HEK293T (cell line): ENCODE data around the gene PCDHGA6.
"Not testable (repeated sequence)": the region's sequence is repeated elsewhere in the genome, so short reads cannot be mapped to it uniquely, and the experiment has no call there.

Experiments used
- CTCF ChIA-PET: fragments of 350-600 bp; formaldehyde crosslinking; extraction: SDS; loops from one replicate; lab custom pipeline; 2021; ENCODE audit warnings: antibody characterized with exemption, inconsistent platforms; lab: Yijun Ruan, JAX
- POLR2A ChIA-PET: fragments of 350-600 bp; formaldehyde crosslinking; extraction: SDS; loops from one replicate; lab custom pipeline; 2020; ENCODE audit warnings: antibody characterized with exemption, inconsistent platforms; lab: Yijun Ruan, JAX
- DNase-seq: peaks from one replicate; pipeline ENCODE4 v3.0.0; 2012; ENCODE audit warnings: mixed read lengths; ENCODE audit errors: extremely low spot score
- ARNT ChIP-seq: fragments of 450-650 bp; IDR thresholded peaks from 2 replicates; pipeline ENCODE4 v1.6.1; 2017; ENCODE audit warnings: mild to moderate bottlenecking
- BHLHE40 ChIP-seq: fragments of 450-650 bp; IDR thresholded peaks from 2 replicates; pipeline ENCODE4 v1.6.1; 2016; ENCODE audit warnings: mild to moderate bottlenecking, moderate library complexity, borderline replicate concordance
- CTBP1 ChIP-seq: fragments of 450-650 bp; IDR thresholded peaks from 2 replicates; pipeline ENCODE4 v1.6.1; 2016; ENCODE audit warnings: borderline replicate concordance
- ELF4 ChIP-seq: fragments of 450-650 bp; IDR thresholded peaks from 2 replicates; pipeline ENCODE4 v1.6.1; 2017; ENCODE audit warnings: antibody characterized with exemption
- FOXA1 ChIP-seq: fragments of 450-650 bp; IDR thresholded peaks from 2 replicates; pipeline ENCODE4 v1.6.1; 2016; ENCODE audit warnings: mild to moderate bottlenecking
- FOXK2 ChIP-seq: fragments of 450-650 bp; IDR thresholded peaks from 2 replicates; pipeline ENCODE4 v1.6.1; 2016; ENCODE audit warnings: mild to moderate bottlenecking
- FOXM1 ChIP-seq: fragments of 450-650 bp; IDR thresholded peaks from 2 replicates; pipeline ENCODE4 v1.6.1; 2017; ENCODE audit warnings: mild to moderate bottlenecking, borderline replicate concordance
- HDGF ChIP-seq: fragments of 450-650 bp; IDR thresholded peaks from 2 replicates; pipeline ENCODE4 v1.6.1; 2017; ENCODE audit warnings: antibody characterized with exemption, borderline replicate concordance
- L3MBTL2 ChIP-seq: fragments of 450-650 bp; conservative IDR thresholded peaks from 2 replicates; pipeline ENCODE4 v1.6.1; 2016; ENCODE audit warnings: mild to moderate bottlenecking
- LEF1 ChIP-seq: fragments of 450-650 bp; IDR thresholded peaks from 2 replicates; pipeline ENCODE4 v1.6.1; 2017; ENCODE audit warnings: mild to moderate bottlenecking, borderline replicate concordance
- NFRKB ChIP-seq: fragments of 450-650 bp; IDR thresholded peaks from 2 replicates; pipeline ENCODE4 v1.6.1; 2016; ENCODE audit warnings: mild to moderate bottlenecking, moderate library complexity
- PKNOX1 ChIP-seq: fragments of 450-650 bp; IDR thresholded peaks from 2 replicates; pipeline ENCODE4 v1.6.1; 2016
- SP1 ChIP-seq: fragments of 450-650 bp; IDR thresholded peaks from 2 replicates; pipeline ENCODE4 v1.6.1; 2017
- SUZ12 ChIP-seq: fragments of 450-650 bp; IDR thresholded peaks from 2 replicates; pipeline ENCODE4 v1.6.1; 2016; ENCODE audit warnings: mild to moderate bottlenecking
- TARDBP ChIP-seq: fragments of 450-650 bp; IDR thresholded peaks from 2 replicates; pipeline ENCODE4 v1.6.1; 2016
- ZNF384 ChIP-seq: fragments of 450-650 bp; IDR thresholded peaks from 2 replicates; pipeline ENCODE4 v1.6.1; 2016

PCDHGA6 gene

DNA sequence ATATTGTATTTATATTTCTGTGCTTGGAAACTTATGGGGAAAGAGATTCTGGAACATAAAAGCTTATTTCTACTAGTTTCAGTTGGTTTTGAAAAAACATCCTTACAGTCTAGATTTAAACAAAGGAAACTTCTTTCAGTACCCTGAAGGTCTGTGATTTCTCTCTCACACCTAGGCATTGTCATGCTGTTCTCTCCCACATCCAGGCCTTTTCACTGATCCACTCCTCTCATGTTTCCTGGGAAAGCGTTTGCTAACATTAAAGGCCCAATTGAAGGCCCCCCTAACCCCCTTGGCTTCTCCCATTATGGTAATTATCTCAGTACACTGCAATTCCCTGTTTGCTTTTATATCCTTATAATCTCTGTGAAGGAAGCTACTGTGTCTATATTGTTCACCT lies 30.9 kb upstream of the PCDHGA6 start:
- TF ChIP-seq TARDBP (no peak), PKNOX1 (no peak), ARNT (no peak), LEF1 (no peak), SP1 (no peak), HDGF (no peak), FOXA1 (no peak), ZNF384 (no peak)
- POLR2A ChIA-PET = interaction anchor here (2.1 kb wide), 1 partner anchor 22 kb away, joined by 7 read pairs; the partner anchor contains the start of gene TAF7
- CTCF ChIA-PET = interaction anchor here (1.3 kb wide), 1 partner anchor 13 kb away, joined by 3 read pairs; no protein-coding TSS in a partner anchor
- DNase-seq = no peak

GRCh38 chr5:141343242-141343952 lies 30.3 kb upstream of the PCDHGA6 start, which contains the start of gene PCDHGA3:
Gene PCDHGA3, plus strand, starts transcription at chr5:141343829. Its CDS starts 205 bp downstream, at chr5:141344034.
- POLR2A ChIA-PET = interaction anchor here (0.9 to 2.1 kb wide), 2 partner anchors 23 kb away, joined by 3 to 7 read pairs; partner anchors contain the start of gene TAF7
- no peak for DNase-seq
- CTCF ChIA-PET = interaction anchor here (0.8 to 1.3 kb wide), 2 partner anchors 8 to 12 kb away, joined by 3 read pairs; no protein-coding TSS in a partner anchor
- no peak for TF ChIP-seq NFRKB
- TF ChIP-seq ELF4 = no peak
- TF ChIP-seq L3MBTL2 = no peak
- TF ChIP-seq ZNF384 = no peak
- no peak for TF ChIP-seq FOXM1
- TF ChIP-seq FOXA1 = no peak
- TF ChIP-seq HDGF = no peak
- TF ChIP-seq SP1 = no peak
- TF ChIP-seq SUZ12 = no peak
- TF ChIP-seq CTBP1 = no peak
- TF ChIP-seq PKNOX1 = no peak
- no peak for TF ChIP-seq TARDBP

- ChIA-PET POLR2A (interaction anchor here (0.9 kb wide), 1 partner anchor 23 kb away, joined by 3 read pairs; the partner anchor contains the start of gene TAF7), CTCF (interaction anchor here (0.6 to 1.3 kb wide), 3 partner anchors 9 to 121 kb away, joined by 3 to 5 read pairs (median 3); partner anchors contain the start of gene PCDHB14)
- no peak for DNase-seq
- TF ChIP-seq LEF1 (no peak), CTBP1 (no peak), FOXK2 (no peak), L3MBTL2 (no peak), SUZ12 (no peak), ELF4 (no peak), ZNF384 (no peak), FOXM1 (no peak), SP1 (no peak), PKNOX1 (no peak), NFRKB (no peak), ARNT (no peak), TARDBP (no peak), BHLHE40 (no peak), FOXA1 (no peak), HDGF (no peak)
These were observed 29.7 kb upstream of the PCDHGA6 start for GRCh38 chr5:141343953-141344463.

DNA sequence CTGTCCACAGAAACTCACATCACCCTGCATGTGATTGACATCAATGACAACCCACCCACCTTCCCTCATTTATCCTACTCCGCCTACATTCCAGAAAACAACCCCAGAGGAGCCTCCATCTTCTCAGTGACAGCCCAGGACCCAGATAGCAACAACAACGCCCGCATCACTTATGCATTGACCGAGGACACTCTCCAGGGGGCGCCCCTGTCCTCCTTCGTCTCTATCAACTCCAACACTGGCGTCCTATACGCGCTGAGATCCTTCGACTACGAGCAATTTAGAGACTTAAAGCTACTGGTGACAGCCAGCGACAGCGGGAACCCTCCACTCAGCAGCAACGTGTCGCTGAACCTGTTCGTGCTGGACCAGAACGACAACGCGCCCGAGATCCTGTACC lies 28.4 kb upstream of the PCDHGA6 start:
- CTCF ChIA-PET = no interaction called here

DNA sequence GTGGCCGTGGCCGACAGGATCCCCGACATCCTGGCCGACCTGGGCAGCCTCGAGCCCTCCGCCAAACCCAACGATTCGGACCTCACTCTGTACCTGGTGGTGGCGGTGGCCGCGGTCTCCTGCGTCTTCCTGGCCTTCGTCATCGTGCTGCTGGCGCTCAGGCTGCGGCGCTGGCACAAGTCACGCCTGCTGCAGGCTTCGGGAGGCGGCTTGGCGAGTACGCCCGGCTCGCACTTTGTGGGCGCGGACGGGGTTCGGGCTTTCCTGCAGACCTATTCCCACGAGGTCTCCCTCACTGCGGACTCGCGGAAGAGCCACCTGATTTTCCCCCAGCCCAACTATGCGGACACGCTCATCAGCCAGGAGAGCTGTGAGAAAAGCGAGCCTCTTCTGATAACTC lies 27.7 kb upstream of the PCDHGA6 start:
- CTCF ChIA-PET, DNase-seq, POLR2A ChIA-PET: not testable (repeated sequence)

More for the DNA sequence above, 28.4 kb upstream of the PCDHGA6 start:
- TF ChIP-seq TARDBP = no peak
- TF ChIP-seq FOXM1 = no peak
- no peak for TF ChIP-seq CTBP1
- TF ChIP-seq BHLHE40 = no peak
- no peak for TF ChIP-seq ELF4
- no peak for TF ChIP-seq ZNF384
- no peak for DNase-seq
- POLR2A ChIA-PET = no interaction called here

DNA sequence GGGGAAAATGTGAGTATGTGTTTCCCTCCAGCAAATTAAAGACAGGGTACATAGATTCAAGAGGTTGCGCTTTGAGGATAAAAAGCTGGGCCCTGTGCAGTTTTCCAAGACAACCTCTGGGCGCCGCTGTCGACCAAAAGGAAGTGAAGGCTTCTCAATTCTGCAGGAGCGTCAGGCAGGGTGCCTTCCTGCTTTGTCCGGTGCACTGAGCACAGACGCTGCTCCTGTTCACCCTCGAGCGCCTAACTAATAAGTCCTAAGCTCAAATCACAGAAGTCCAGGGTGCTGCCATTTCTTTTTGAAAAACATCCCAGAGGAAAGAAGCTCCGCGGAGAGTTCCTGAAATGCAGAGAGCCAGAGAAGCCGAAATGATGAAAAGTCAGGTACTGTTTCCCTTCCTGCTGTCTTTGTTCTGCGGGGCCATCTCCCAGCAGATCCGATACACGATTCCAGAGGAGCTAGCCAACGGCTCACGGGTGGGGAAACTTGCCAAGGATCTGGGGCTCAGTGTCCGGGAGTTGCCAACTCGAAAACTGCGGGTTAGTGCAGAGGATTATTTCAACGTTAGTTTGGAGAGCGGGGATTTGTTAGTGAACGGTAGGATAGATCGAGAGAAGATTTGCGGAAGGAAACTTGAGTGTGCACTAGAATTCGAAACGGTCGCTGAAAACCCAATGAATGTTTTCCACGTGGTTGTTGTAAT lies 23.6 kb upstream of the PCDHGA6 start, which contains the start of gene PCDHGB1:
PCDHGB1 (plus strand) TSS at position 183 of the 703 bp plus-strand sequence; CDS start at position 345, 162 bp downstream.
- CTCF ChIA-PET = interaction anchor here (0.7 kb wide), 1 partner anchor 206 kb away, joined by 3 read pairs; no protein-coding TSS in a partner anchor
- peak; percentile 51 for DNase-seq

More for the DNA sequence above, 23.6 kb upstream of the PCDHGA6 start, which contains the start of gene PCDHGB1:
- POLR2A ChIA-PET = no interaction called here
- no peak for TF ChIP-seq FOXM1
- no peak for TF ChIP-seq FOXK2
- TF ChIP-seq ZNF384 = no peak
- no peak for TF ChIP-seq PKNOX1
- TF ChIP-seq ELF4 = no peak
- TF ChIP-seq ARNT = no peak
- TF ChIP-seq LEF1 = no peak
- no peak for TF ChIP-seq SP1
- TF ChIP-seq TARDBP = no peak
- no peak for TF ChIP-seq HDGF
- no peak for TF ChIP-seq L3MBTL2
- no peak for TF ChIP-seq SUZ12
- TF ChIP-seq CTBP1 = no peak
- no peak for TF ChIP-seq NFRKB
- no peak for TF ChIP-seq FOXA1
- TF ChIP-seq BHLHE40 = no peak
